ENCODE measurements around the gene USP31. TPM values are rescaled to one million over a fixed set of nuclear protein-coding genes. Genes with fewer than 3 reads are reported as not detected.

The USP31 gene
- total RNA-seq, 3 donors from 2014 or later (not counting 1 experiment from before 2014, with no cell fraction given), result 6.1 to 6.6 (median 6.3) TPM

GRCh38 chr16:23016368-23016767 is 132.9 kb downstream of the USP31 start:
- Mint-ChIP-seq H3K27me3 (ENCODE audit: low read depth in 2 of 2) (peaks cover 11% of the 10 kb centered on the region in 2 donors), H3K9me3 (peaks cover 2 to 3% of the 10 kb centered on the region in 2 donors), H3K4me3 (no peak overlapping the region), H3K36me3 (no peaks in the 10 kb centered on the region), H3K4me1 (no peaks in the 10 kb centered on the region), H3K27ac (no peak overlapping the region)
- TF ChIP-seq, protein P1, sequence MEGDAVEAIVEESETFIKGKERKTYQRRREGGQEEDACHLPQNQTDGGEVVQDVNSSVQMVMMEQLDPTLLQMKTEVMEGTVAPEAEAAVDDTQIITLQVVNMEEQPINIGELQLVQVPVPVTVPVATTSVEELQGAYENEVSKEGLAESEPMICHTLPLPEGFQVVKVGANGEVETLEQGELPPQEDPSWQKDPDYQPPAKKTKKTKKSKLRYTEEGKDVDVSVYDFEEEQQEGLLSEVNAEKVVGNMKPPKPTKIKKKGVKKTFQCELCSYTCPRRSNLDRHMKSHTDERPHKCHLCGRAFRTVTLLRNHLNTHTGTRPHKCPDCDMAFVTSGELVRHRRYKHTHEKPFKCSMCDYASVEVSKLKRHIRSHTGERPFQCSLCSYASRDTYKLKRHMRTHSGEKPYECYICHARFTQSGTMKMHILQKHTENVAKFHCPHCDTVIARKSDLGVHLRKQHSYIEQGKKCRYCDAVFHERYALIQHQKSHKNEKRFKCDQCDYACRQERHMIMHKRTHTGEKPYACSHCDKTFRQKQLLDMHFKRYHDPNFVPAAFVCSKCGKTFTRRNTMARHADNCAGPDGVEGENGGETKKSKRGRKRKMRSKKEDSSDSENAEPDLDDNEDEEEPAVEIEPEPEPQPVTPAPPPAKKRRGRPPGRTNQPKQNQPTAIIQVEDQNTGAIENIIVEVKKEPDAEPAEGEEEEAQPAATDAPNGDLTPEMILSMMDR (IDR thresholded peaks at IDR 0.05), result no peak
- 64% methylated on average over 1 of the region's 1 CpG for WGBS (ENCODE audit: insufficient coverage)
- no peaks in the 10 kb centered on the region for H3K4me1 ChIP-seq (ENCODE audit: control insufficient read depth, insufficient read depth, low read length)
- no peaks in the 10 kb centered on the region for H3K9me3 ChIP-seq (ENCODE audit: control insufficient read depth, insufficient read depth, low read length)
- intact Hi-C loops (cut with micrococcal nuclease), result no loop called here
- no peak for ATAC-seq
- H3K4me3 ChIP-seq (ENCODE audit: low read length), result no peak overlapping the region
- no peak for DNase-seq
- no peaks in the 10 kb centered on the region for H3K36me3 ChIP-seq (ENCODE audit: control insufficient read depth, insufficient read depth, low read length)
- H3K27ac ChIP-seq (ENCODE audit: low read length), result no peak overlapping the region
- no peaks in the 10 kb centered on the region for H3K27me3 ChIP-seq (ENCODE audit: control insufficient read depth, insufficient read depth, low read length)

GRCh38 chr16:23015580-23015979 is 133.7 kb downstream of the USP31 start:
- H3K4me3 ChIP-seq (ENCODE audit: low read length), result no peak overlapping the region
- DNase-seq (no peak), ATAC-seq (no peak)
- TF ChIP-seq, protein P1 (IDR thresholded peaks at IDR 0.05), result no peak
- Mint-ChIP-seq H3K4me3 (no peak overlapping the region), H3K36me3 (no peaks in the 10 kb centered on the region), H3K4me1 (no peaks in the 10 kb centered on the region), H3K27me3 (ENCODE audit: low read depth in 2 of 2) (peaks cover 7 to 11% of the 10 kb centered on the region in 2 donors), H3K9me3 (peaks cover 2 to 3% of the 10 kb centered on the region in 2 donors), H3K27ac (no peak overlapping the region)
- no peaks in the 10 kb centered on the region for H3K9me3 ChIP-seq (ENCODE audit: control insufficient read depth, insufficient read depth, low read length)
- 100% methylated on average over 1 of the region's 2 CpGs for WGBS (ENCODE audit: insufficient coverage)
- intact Hi-C loops (cut with micrococcal nuclease), result no loop called here
- H3K27ac ChIP-seq (ENCODE audit: low read length), result no peak overlapping the region
- H3K4me1 ChIP-seq (ENCODE audit: control insufficient read depth, insufficient read depth, low read length), result no peaks in the 10 kb centered on the region
- no peaks in the 10 kb centered on the region for H3K36me3 ChIP-seq (ENCODE audit: control insufficient read depth, insufficient read depth, low read length)
- no peaks in the 10 kb centered on the region for H3K27me3 ChIP-seq (ENCODE audit: control insufficient read depth, insufficient read depth, low read length)

GRCh38 chr16:23014592-23014991 is 134.7 kb downstream of the USP31 start:
- H3K36me3 ChIP-seq (ENCODE audit: control insufficient read depth, insufficient read depth, low read length), result no peaks in the 10 kb centered on the region
- H3K4me1 Mint-ChIP-seq, result no peaks in the 10 kb centered on the region
- no peaks in the 10 kb centered on the region for H3K27me3 ChIP-seq (ENCODE audit: control insufficient read depth, insufficient read depth, low read length)
- peaks cover 7 to 11% of the 10 kb centered on the region in 2 donors for H3K27me3 Mint-ChIP-seq (ENCODE audit: low read depth in 2 of 2)
- no peak overlapping the region for H3K27ac Mint-ChIP-seq
- no peaks in the 10 kb centered on the region for H3K36me3 Mint-ChIP-seq
- no peaks in the 10 kb centered on the region for H3K9me3 Mint-ChIP-seq
- ATAC-seq (no peak), DNase-seq (no peak)
- WGBS (ENCODE audit: insufficient coverage), result 58% methylated on average over 1 of the region's 2 CpGs
- no peak overlapping the region for H3K4me3 ChIP-seq (ENCODE audit: low read length)
- H3K4me1 ChIP-seq (ENCODE audit: control insufficient read depth, insufficient read depth, low read length), result no peaks in the 10 kb centered on the region
- no peaks in the 10 kb centered on the region for H3K9me3 ChIP-seq (ENCODE audit: control insufficient read depth, insufficient read depth, low read length)
- intact Hi-C loops (cut with micrococcal nuclease), result no loop called here
- TF ChIP-seq, protein P1 (IDR thresholded peaks at IDR 0.05), result no peak
- H3K4me3 Mint-ChIP-seq, result no peak overlapping the region
- H3K27ac ChIP-seq (ENCODE audit: low read length), result no peak overlapping the region

Other genes starting within 250 kb of the USP31 start
- not detected for gene SCNN1G, start 33.3 kb upstream of the USP31 start, total RNA-seq
- gene SCNN1B, start 152.8 kb upstream of the USP31 start, total RNA-seq, result not detected